GM21367 (cell line): Measurements from ENCODE around the gene CRABP1.
"Not testable (repeated sequence)": the region's sequence is repeated elsewhere in the genome, so short reads cannot be mapped to it uniquely, and the experiment has no call there.

ENCODE experiments used
- ATAC-seq: cut with Tn5 transposase; IDR thresholded peaks from one replicate; pipeline ENCODE4 v1.9.1; 2021; ENCODE audit not compliant: unreplicated experiment

CRABP1 gene

DNA sequence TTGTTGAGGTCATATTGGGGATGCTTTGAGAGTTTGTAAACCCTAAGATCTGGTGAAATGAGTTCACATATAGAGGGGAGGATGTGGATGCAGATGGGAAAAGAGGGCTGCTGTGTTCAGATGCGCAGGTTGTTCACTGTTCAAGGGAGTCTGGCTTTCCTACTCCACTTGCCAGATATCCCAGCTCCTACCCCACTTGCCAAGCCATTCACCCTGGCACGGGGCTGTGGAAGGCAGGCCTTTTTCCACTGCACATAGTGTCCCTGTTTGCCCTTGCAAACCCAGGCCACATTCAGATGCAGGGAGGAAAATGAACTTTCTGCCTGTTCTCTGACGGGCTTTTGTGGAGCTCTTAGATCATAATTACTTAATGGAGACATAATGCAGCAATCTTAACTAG, 29.0 kb downstream of the CRABP1 start:
- no peak for ATAC-seq

GRCh38 chr15:78370013-78370412, 29.9 kb downstream of the CRABP1 start:
- ATAC-seq, result no peak

DNA sequence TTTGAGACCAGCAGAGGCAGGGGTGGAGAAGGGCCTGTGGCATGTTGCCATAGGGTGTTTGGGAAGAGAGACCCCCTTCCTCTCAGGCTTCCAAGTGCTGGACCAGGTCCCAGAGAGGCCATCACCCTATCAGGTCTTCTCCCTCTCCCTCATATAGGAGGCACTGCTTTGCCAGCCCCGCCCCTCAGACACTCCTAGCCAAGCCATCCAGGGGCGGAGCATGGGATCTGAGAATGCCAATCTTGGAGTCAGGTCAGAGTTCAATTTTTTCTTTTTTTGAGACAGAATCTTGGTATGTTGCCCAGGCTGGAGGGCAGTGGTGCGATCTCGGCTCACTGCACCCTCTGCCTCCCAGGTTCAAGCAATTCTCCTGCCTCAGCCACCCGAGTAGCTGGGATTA, 32.7 kb downstream of the CRABP1 start:
- no peak for ATAC-seq

GRCh38 chr15:78374436-78375393, 34.6 kb downstream of the CRABP1 start:
- ATAC-seq, result no peak

DNA sequence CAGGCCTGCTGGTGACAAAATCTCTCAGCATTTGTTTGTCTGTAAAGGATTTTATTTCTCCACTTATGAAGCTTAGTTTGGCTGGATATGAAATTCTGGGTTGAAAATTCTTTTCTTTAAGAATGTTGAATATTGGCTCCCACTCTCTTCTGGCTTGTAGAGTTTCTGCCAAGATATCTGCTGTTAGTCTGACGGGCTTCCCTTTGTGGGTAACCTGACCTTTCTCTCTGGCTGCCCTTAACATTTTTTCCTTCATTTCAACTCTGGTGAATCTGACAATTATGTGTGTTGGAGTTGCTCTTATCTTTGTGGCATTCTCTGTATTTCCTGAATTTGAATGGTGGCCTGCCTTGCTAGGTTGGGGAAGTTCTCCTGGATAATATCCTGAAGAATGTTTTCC, 40.0 kb downstream of the CRABP1 start:
- ATAC-seq, result not testable (repeated sequence)

- ATAC-seq, result no peak
Observed at GRCh38 chr15:78382114-78382880, 42.1 kb downstream of the CRABP1 start.

GRCh38 chr15:78384651-78385050, 44.5 kb downstream of the CRABP1 start:
- no peak for ATAC-seq

- ATAC-seq, result no peak
Observed at GRCh38 chr15:78387246-78388037, 47.3 kb downstream of the CRABP1 start.

DNA sequence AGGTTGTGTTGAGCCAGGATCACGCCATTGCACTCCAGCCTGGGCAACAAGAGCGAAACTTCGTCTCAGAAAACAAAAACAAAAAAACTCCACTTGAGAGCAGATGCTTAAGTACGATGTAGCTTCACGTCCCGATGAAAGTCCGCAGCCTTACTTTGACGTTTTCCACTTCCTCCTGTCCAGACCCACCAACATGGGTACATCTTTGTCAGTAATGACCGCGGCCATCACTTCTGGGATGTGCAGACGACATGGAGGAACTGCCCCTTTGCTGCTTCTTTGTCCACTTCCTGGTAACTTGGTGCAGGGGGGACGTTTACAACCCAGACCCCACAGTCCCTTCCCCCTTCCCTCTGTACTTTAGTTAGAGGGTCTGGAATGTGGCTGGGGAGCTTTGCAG, 48.7 kb downstream of the CRABP1 start:
- no peak for ATAC-seq

- ATAC-seq, result no peak
Observed at GRCh38 chr15:78389322-78389721, 49.2 kb downstream of the CRABP1 start.

DNA sequence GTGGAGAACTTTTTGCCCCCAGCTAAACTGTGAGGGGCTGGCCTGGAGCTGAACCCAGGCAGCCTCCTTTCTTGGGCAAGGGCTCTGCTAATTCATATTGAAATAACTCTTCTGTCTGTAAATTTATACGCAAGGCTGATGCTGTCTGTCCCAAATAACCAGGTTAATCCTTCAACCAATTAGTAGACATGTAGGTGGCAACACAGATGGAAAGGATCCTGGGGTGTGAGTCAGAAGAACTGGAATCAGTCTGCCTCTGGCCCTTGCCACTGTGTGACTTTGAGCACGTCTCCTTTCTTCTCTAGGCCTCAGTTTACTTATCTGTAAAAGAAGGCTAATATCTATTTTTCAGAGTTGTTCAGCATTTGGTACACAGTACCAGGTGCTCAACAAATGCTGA, 49.6 kb downstream of the CRABP1 start:
- ATAC-seq, result no peak

GRCh38 chr15:78390242-78390641, 50.1 kb downstream of the CRABP1 start:
- ATAC-seq, result no peak

DNA sequence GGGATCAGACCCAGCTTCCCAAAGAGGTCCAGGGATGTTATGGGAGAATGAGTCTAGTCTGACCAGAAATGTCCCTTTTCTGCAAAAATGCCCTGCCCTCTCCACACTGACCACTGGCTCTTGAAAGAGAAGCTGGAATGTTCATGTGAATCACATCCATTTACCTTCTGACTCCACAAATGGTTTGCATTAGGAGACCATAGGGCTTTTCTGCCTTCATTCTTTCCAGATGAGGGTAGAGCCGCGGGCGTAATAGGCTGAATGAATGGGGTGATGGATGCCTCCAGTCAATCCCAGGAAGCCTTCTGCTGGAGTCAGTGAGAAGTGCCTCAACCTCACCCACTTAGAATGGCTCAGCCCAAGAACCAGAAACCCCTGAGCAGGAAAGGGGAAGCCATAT, 50.7 kb downstream of the CRABP1 start:
- no peak for ATAC-seq

DNA sequence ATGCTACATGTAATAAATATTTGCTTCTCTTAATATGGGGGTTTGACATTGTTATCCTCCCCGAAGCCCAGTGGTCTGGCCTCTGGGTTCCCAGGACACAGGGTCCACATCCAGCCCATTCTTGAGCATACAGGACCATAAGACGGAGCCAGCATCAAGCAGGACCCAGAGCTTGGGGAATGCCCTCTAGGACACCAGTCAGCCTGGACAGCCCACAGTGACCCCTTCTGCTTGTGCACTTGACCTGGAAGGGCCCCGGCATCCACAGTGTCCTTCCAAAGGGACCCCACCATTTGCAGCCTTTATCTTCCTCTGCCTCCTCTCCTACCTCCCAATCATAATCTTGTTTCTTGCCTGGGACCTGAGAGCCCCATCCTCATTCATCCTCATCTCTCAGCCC, 51.6 kb downstream of the CRABP1 start:
- no peak for ATAC-seq

DNA sequence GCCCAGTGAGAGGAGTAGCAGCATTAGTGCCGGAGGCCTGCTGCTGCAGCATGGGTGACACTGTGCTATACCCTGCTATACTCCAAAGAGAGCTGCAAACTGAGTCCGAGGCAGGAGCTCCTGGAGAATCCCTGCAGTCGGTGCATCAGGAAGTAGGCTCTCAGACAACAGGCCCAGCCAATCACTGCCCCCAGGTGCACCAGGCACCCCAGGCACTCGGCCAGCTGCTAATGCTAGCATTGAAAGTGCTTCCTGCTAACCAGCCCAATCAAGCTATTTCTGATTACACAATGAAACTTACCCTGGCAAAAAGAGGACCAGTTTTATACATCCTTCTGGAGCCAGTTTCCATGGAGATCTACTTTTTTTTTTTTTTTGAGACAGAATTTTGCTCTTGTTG, 52.3 kb downstream of the CRABP1 start:
- ATAC-seq, result no peak

DNA sequence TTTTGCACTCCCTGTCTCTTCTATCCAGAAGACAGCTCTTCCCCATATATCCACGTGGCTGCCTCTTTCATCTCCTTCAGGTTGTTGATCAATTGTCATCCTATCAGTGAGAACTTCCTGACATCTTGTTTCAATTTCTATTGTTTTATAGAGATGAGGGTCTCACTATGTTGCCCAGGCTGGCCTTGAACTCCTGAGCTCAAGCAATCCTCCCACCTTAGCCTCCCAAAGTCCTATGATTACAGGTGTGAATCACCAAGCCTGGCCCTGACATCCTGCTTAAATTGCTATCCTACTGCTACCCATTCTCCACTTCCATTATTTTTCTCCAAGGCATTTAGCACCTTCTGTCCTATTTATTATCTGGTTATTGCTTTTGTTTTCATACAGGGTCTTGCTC, 53.0 kb downstream of the CRABP1 start:
- no peak for ATAC-seq

DNA sequence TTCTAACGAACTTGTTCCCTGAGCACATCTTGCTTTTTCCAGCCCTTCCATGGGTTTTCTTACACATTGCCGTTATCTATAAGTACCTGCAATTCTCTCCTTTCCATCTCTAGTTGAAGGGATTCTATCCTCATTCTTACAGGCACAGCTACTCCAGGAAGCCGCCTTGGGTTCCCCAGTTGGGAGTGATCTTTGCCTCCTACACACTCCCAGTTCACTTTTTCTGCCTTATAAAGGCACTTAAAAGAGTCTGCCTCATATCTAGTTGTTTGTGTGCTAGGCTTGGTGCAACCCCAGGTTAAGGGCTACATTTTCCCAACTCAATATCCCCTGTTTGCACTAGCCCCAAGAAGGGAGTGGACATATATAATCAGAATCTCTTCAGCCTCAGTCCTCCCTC, 53.9 kb downstream of the CRABP1 start:
- ATAC-seq, result no peak

GRCh38 chr15:78394981-78395616, 54.9 kb downstream of the CRABP1 start:
- no peak for ATAC-seq

GRCh38 chr15:78396186-78396814, 56.1 kb downstream of the CRABP1 start:
- ATAC-seq, result no peak

DNA sequence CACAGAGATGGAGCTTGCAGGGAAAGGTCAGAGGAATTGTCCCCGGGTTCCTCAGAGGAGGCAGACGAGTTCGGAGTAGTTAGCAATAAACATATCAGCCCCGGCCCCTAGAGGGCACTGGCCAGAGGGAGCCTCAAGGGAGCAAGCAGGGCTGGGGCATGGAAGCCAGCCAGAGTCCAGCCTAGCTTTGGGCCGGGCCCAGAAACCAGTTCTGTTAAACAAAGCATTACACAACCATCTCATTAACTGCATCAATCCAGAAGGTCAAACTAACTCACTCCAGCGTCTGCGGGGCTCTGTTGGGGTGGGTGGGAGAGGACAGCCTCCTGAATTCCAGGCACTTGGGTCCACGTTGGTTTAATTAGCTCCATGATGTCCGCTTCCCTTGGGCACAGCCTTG, 56.8 kb downstream of the CRABP1 start:
- ATAC-seq, result no peak
